GM18519 (cell line): Measurements from ENCODE around the gene GLP1R.

Source experiments
- ATAC-seq: cut with Tn5 transposase; IDR thresholded peaks from one replicate; pipeline ENCODE4 v1.9.1; 2021; ENCODE audit warnings: mild to moderate bottlenecking, moderate library complexity; ENCODE audit not compliant: unreplicated experiment, low FRiP score

Gene GLP1R

DNA sequence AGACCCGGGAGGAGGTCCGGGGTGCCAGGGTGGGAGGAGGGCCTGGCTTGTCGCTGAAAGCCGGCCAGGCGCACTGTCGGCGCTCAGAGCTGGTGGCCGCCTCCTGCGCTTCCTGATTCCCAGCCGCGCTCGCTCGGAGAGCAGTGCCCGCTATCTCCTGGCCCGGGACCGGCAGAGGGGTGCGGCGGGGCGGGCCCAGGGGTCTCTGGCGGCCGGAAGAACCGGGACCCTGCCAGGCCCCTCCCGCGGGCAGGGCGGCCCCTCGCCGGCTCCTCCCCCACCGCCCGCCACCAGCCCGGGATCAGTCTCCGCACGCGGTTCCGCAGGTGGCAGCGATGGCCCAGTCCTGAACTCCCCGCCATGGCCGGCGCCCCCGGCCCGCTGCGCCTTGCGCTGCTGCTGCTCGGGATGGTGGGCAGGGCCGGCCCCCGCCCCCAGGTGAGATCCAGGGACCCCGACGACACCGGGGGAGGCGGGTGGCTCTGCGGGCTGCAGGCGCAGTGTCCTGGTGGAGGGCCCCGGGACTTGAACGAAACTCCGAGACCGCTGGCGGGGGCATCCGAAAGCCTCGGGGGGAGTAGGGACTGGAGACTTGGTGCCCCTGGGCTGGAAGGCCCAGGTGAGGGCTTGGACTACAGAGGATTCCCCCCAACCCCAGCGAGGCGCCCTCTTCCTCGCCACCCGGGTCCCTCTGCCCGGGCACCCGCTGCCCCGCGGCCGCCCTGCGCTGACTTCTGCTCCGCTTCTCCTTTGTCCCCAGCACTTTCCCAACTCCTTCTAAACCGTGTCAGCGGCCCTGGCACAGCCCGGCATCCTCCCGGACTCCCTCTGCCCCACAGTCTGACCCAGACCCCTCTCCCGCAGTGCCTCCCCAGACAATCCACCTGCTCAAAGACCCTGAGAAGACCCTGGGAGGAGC lies at the start of gene GLP1R:
GLP1R (plus strand) TSS at position 301 of the 919 bp plus-strand sequence; CDS start at position 361, 60 bp downstream.
- ATAC-seq = no peak

DNA sequence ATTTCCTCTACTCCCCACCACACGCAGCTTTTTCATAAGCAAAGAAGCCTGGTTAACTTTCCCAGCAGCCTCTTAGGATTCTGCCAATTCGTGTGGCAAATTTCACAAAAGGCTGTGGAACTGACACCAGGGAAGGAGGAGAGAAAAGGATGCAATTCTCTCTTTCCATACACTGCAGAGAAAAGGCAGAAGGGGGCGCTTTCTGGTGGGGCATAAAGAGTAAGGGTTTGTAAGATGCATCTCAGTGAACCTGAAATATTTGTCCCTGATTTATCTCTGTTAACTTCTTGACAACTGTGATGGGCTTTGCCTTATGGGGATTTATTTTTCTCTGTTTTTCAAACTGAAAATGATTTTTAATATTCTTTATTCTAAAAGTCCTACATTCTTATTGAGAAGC lies 45.5 kb upstream of the GLP1R start:
- no peak for ATAC-seq

DNA sequence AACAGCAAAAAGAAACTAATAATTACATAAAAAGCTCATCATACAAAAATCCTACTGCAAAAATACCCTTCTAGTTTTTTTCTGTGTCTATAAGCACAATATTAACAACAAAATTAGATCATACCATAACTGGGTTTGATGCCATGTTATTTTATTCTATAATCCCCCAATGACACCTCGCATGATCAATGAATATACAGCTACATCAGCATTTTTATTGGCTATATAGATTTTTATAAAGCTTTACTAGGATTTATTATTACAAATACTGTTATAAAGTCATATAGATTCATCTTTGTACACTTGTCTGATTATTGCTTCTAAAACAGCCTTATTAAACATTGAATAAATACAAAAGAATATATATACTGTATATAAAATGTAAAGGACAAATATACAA lies 45.1 kb upstream of the GLP1R start:
- no peak for ATAC-seq

DNA sequence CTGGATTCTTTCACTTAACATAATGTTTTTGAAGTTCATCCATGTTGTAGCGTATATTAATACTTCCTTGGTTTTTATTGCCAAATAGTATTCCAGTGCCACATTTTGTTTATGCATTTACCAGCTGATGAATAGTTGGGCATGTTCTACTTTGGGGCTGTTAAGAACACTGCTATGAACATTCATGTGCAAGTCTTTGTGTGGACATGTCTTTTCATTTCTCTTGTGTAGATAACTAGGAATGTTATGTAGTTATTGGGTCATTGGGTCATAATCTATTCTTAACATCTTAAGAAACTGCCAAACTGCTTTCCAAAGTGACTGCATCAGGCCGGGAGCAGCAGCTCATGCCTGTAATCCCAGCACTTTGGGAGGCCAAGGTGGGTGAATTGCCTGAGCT lies 43.8 kb upstream of the GLP1R start:
- no peak for ATAC-seq

DNA sequence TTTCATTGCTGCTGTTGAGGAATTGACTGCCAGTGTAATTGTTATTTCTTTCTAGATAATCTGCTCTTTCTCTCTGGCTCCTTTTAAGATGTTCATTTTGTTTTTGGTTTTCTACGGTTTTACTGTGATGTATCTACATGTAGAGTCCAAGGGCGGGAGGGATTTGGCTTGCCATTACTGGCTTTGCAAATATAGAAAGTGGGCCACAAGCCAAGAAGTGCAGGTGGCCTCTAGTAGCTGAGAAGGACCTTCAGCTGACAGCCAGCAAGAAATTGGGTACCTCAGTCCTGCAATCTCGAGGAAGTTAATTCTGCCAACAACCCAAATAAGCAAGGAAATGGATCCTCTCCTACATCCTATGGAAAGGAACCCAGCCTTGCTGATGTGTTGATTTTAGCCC lies 42.8 kb upstream of the GLP1R start:
- no peak for ATAC-seq

DNA sequence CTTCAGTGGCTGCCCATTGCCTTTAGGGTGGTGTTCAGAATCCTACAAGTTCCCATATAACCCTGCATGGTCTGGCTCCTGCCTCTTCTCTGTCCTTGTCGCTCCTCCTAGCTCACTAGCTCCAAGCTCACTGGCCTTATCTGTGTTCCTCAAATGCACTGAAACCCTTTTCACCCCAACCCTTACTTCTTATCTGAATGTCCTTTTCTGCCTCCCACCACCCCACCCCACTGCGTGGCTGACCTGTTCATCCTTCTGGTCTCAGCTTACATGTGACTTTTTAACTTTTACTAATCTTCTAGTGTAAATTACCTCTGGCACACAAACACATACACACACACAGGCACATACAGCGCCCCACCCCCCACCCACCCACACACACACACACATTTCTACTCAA lies 41.0 kb upstream of the GLP1R start:
- no peak for ATAC-seq

DNA sequence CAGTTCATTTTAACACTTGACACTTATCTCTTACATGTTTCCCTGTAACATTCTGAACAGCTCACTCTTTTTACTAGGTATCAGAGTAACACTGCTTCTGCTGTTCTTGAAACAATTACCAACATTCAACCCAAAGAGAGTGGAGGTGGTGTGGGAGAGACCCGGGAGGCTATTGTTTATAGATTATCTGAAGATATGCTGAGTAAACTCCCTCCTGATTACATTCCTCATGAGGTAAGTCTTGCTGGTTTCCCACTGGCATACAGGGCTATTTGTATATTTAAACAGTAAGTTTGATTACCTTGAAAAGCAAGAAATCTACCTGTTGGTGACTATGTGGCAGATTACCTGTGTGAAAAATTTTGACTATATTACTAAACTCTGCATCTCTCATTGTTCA lies 39.8 kb upstream of the GLP1R start:
- ATAC-seq = no peak

DNA sequence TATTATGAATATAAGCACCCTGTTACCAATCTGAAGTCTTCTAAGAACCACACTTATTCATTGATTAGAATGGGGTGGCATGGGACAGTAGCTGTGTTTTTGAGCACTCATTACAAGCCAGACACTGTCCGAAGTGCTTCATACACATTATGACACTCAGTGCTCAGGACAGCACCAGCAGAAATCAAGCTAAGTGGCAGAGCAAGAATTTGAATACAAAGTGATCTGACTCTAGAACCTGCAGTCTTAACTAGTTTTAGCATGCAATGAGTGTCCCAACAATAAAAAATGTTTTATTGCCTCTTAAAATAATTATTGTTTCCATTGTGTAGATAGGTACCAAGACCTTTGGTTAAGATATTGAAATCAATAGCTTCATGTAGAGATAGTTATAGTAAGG lies 39.1 kb upstream of the GLP1R start:
- no peak for ATAC-seq

DNA sequence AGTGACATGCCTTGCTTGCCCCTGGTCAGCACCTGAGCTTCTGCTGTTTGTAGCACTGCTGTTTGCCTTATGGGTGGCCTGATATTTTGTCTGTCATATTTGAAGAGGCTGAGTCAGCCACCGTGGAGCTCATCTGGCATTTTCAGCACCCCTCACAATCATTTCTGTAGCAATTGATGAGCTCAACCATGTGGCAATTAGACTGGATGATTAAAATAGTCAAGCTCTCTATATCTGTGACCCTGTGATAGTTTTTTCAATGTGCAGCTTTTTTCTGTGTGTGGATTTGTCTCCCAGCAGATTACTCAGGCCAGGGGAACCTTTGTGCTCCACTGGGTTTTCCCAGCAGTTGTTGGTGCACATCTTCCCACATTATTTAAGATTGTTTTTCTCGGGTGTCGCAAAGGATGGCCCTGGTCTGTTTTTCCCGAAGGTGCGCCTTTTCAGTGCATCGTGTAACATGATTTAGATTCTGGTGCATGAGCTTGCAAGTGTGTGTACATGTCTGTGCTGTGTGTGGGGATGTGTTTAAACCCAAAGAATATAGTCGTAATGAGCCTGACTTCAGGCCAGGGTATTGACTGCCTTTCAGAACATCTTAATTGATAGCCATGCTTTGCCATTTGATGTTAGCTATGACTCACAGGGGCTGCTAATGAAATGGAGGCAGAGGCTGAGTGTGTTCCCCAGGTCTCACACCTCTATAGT lies 31.6 kb upstream of the GLP1R start:
- ATAC-seq = no peak

DNA sequence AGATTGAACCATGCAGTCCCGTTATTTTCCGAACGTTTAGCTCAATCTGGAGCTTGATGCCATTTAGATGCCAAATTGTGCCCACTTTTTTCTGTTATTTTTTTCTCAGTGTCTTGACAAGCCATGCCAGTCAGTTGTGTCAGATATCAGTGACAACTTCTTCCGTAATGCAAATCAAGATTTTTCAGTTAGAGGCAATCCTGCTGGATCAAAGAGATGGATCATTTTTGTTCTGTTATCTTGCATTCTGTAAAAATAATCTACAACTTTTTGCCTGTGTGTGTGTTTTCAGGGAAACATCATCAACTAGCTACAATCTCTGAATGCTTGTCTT lies 31.1 kb upstream of the GLP1R start:
- no peak for ATAC-seq

DNA sequence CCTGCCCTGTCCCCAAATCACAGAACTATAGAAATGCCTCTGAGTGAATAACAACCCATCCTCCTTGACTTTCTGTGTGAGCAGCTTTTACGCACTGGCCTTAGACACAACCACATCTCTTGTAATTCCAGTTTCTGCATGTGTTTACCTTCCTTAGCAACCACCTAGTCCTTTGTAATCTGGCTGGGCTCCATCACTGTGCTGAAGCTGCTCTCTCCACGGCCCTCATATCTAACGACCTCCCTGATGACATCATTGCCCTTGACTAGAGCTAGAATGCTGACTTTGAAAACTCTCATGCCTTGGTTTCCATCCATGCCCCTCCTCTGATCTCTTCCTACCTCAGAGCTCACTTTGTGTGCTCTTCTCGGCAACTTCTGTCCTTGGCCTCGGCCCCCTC lies 30.5 kb upstream of the GLP1R start:
- no peak for ATAC-seq

DNA sequence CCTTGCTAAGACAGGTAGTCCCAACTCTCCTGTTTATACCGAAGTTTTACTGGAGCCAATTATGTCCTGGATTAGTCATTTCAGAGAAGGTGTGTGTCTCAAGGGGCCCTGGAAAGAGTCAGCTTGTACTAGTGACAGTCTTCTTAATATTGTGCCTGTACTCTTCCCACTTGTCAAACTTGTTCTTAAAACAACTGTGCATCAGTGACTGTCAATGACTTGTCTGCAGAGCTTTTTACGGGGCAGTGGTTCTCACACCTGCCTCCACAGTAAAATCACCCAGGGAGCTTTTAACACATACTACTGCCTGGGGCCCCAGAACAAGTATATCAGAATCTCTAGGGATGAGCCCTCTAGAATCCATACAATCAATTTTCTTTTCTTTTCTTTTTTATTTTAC lies 28.4 kb upstream of the GLP1R start:
- no peak for ATAC-seq

DNA sequence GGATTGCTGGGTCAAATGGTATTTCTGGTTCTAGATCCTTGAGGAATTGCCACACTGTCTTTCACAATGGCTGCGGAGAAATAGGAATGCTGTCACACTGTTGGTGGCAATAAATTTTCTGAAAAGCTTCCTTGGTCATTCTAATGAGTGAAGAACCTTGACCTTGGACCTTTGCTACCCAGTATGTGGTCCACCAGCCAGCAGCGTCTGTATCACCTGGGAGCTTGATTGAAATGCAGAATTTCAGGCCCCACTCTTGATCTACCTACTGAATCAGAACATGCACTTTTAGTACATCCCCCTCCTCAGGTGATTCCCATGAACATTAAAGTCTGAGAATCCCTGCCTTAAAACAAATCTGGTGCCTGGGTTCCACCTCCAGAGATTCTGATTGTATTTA lies 27.5 kb upstream of the GLP1R start:
- no peak for ATAC-seq

DNA sequence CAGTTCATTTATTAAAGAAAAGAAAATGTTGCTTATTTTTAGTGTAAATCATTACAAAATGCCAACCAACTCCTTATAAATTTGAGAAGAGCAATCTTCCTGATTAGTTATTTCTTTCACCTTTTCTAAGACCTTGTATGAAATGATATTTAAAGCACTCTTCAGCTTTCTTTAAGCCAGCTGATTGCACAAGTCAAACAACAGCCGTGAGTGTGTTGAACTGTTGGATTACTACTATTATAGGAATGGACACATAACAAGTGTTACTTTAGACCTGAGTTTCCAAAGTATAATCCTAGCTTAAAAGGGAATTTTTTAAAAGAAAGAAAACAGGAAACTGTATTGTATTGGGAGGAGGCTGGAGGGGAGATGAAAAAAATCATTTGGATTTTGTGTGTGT lies 26.8 kb upstream of the GLP1R start:
- no peak for ATAC-seq

DNA sequence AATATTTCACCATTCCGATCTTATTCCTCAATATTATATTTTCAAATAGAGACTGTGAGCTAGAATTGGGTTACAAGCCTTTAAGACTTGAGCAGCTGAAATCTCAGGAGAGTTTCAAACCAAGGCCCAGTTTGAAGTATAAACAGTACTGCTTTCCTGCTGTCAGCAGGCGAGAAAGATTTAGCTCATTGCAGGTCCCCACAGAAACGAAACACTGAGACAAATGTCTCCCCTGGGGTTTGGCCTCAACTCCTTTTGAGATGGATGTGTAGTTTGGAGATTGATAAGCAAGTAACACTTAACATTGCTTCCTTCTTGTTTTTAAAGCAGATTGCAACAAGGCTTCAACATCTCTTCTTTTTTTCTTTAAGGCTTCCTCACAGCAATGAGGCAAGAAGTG lies 22.4 kb upstream of the GLP1R start:
- no peak for ATAC-seq

DNA sequence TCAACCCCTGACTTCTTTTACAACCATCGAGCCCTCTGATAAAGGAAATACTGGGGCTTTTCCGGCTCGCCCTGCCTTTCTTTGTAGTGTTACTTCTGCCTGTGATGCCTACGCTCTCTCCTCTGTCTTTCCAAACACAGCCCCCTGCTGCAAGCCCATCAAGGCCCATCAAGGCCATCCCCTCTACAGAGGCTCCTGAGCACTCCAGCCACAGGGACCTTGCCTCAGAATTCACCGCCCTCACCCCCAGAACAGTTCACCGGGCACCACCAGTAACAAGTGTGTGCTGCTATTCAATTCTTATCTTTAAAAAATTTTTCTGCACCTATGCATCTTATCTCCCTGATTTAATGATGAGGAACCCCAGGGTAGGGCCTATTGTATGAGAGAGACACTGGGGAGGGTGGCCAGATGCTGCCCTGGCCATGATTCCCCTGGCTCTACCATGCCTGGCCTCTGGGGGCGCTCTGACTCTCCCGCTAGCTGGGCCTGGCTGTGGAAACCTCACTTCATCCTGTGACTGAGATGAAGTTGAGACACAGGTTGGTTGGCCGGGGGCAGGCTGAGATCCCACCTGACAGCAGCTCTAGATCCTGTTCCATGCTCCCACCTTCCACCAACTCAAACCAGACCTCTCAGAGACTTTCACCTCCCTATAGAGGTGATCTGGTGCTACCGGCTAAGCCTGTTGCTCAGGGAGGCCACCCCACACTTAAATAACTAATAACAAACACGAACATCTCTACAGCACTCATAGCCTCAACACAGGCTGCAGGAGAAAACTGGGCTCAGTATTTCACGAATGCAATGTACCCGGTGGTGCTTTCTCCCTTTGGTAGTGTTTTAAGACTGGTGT lies 19.2 kb upstream of the GLP1R start:
- no peak for ATAC-seq

DNA sequence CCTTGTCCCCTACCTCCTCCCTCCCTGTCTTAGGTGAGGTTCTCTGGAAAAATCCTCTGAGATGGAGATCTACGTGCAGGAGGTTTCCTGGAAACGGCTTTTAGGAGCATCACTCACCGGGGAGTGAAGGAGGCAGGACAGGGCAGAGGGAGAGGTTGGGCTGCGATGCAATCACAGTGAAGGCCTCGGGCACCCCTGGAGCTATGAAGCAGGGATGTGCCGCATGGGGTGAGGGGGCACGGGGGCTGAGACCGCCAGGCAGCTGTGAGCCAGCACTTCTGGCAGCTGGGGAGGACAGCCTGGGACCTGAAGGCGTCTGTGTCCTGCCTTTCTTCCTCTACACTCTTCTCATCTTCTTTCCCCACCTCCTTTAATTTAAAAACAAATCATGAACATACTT lies 12.9 kb upstream of the GLP1R start:
- no peak for ATAC-seq

DNA sequence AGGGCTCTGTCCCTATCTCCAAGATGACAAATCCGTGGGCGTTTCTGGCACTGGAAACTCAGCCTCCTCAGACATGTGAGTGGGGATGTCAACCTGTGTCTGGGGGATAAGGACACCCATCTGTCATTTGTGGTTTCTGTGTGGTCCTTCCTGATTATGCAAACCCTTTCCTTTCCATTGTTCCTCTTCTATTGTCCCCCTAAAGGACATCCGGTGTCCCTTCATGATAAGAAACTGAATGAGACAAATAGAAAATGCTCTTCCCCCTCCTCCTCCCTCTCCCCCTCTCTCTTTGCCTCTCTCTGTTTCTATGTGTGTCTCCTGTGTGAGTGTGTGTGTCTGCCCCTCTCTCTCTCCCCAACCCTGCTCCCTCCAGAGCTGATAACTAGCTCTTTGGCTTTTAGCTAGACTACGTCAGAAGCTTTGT lies 11.5 kb upstream of the GLP1R start:
- ATAC-seq = no peak

DNA sequence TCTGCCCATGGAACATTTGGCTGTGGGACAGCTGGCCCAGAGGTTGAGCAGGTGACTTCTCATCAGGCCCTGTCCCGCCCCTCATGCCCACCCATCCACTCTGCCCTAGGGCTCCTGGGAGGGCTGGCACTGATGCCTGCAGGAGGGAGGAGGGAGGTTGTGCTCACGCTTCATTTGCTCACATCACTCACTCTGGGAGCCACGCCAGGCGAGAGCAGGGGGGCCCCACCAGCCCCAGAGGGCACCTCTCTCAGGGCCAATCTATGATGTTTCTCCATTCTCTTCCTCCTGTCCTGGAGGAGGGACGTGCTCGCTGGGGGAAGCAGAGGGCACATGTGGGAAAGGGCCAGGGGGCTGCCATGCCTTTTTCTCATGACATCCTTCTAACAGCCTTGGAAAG lies 10.9 kb upstream of the GLP1R start:
- no peak for ATAC-seq

DNA sequence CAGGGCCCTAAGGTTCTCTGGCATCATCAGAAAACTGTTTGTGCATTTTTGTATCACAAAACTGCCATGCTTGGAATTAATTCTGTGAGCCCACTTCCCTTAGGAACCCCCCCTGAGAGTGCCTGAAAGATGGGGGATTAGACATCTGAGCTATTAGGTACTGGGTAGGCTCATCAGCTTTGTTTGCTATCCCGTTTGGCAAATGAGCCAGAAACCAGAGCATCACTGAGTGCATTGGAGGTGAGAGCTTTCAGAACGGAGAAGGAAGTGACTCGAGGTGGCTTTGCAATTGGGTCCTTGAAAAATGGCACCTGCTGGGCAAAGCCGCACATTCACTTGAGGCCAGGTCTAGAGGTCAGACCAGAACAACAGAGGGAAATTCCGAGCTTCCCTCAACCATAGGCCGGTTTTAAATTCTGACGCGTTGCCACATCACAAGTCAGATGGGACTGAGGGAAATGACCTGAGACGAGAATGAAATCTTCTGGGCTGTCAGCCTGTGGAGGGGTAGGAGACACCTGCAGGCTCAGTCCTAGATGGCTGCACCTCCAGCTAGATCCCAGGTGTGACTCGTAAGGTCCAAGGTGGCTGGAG lies 8.4 kb upstream of the GLP1R start:
- ATAC-seq = no peak

DNA sequence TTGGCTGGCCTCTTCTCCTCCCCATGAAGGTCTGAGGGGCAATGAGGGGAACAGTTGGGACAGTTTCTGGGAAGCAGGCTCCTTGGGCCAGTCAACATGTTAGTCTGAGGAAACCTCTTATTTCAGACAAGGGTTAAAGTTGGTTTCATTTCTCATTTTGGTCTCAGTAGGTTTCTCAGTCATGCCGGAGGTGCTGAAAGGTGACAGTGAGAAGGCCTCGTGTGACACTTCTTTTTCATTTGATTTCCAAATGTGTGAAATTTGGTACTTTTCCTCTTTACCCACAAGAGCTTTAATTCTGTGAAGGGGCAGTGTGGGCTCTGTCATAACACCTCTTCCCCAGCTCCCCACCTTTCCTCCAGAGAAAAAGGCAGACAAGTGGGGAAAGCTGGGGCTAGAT lies 7.5 kb upstream of the GLP1R start:
- no peak for ATAC-seq
